HFFc6 (cell line): ENCODE data around the gene FBRSL1. TPM values are rescaled to one million over a fixed set of nuclear protein-coding genes. Genes with fewer than 3 reads are reported as not detected.

Source experiments
- DNase-seq: peaks from one replicate; pipeline ENCODE4 v3.0.0-alpha.2; 2018
- H3K27ac Mint-ChIP-seq: 2 replicates; pipeline ENCODE4 v1.8.0; 2020; ENCODE audit warnings: mild to moderate bottlenecking, mixed read lengths
- H3K27me3 Mint-ChIP-seq: 2 replicates; pipeline ENCODE4 v1.8.0; 2021; ENCODE audit warnings: mild to moderate bottlenecking, moderate library complexity, mixed read lengths; ENCODE audit not compliant: insufficient read depth
- H3K36me3 Mint-ChIP-seq: 2 replicates; pipeline ENCODE4 v1.8.0; 2021; ENCODE audit warnings: low read depth, mixed read lengths
- H3K4me1 Mint-ChIP-seq: 2 replicates; pipeline ENCODE4 v1.8.0; 2020; ENCODE audit warnings: low read depth, mixed read lengths
- H3K4me3 Mint-ChIP-seq: 2 replicates; pipeline ENCODE4 v1.8.0; 2020; ENCODE audit warnings: mild to moderate bottlenecking, moderate library complexity, mixed read lengths
- H3K9me3 Mint-ChIP-seq: 2 replicates; pipeline ENCODE4 v1.8.0; 2020; ENCODE audit warnings: mild to moderate bottlenecking, mixed read lengths
- CTCF ChIP-seq: fragments of 200-600 bp; sonication (generic); IDR thresholded peaks from 2 replicates; pipeline ENCODE4 v1.5.0; 2021; ENCODE audit warnings: antibody characterized with exemption, mild to moderate bottlenecking
- total RNA-seq, 6 experiments: library from RNA; stranded (reverse); fragmentation: NEBNext Ultra II Directional; extraction: Animal tissue kit (Norgen Biotek cat#: 25700); gene quantifications; 2 replicates in 1 of 6; 3 replicates in 5 of 6; pipeline ENCODE4 v1.2.3, GENCODE V29; 2021

The FBRSL1 gene
- total RNA-seq, 6 experiments from 2014 or later = 25.1 to 34.0 (median 30.1) TPM

- Mint-ChIP-seq H3K4me1 (no peaks in the 10 kb centered on the region), H3K4me3 (no peak overlapping the region), H3K36me3 (peaks cover 19% of the 10 kb centered on the region), H3K9me3 (peaks cover 17% of the 10 kb centered on the region), H3K27ac (no peak overlapping the region), H3K27me3 (peaks cover 2% of the 10 kb centered on the region; the same call in 1 of the 2 replicates)
- no peak for TF ChIP-seq CTCF
- DNase-seq = no peak
These were observed 47.1 kb downstream of the FBRSL1 start for GRCh38 chr12:132537049-132537448.

GRCh38 chr12:132537836-132538662 is 48.1 kb downstream of the FBRSL1 start:
- peaks cover 19% of the 10 kb centered on the region for H3K36me3 Mint-ChIP-seq
- TF ChIP-seq CTCF = no peak
- no peak overlapping the region for H3K27ac Mint-ChIP-seq
- peaks cover 2% of the 10 kb centered on the region; the same call in 1 of the 2 replicates for H3K27me3 Mint-ChIP-seq
- no peak overlapping the region for H3K4me3 Mint-ChIP-seq
- no peaks in the 10 kb centered on the region for H3K4me1 Mint-ChIP-seq
- DNase-seq = no peak
- peaks cover 17% of the 10 kb centered on the region for H3K9me3 Mint-ChIP-seq

- Mint-ChIP-seq H3K4me3 (no peak overlapping the region), H3K9me3 (peaks cover 17% of the 10 kb centered on the region), H3K4me1 (no peaks in the 10 kb centered on the region), H3K27ac (no peak overlapping the region), H3K27me3 (peaks cover 1% of the 10 kb centered on the region; the same call in 1 of the 2 replicates), H3K36me3 (peaks cover 16% of the 10 kb centered on the region)
- DNase-seq = no peak
- no peak for TF ChIP-seq CTCF
These were observed 48.7 kb downstream of the FBRSL1 start for GRCh38 chr12:132538663-132538990.

GRCh38 chr12:132539016-132539773 is 49.2 kb downstream of the FBRSL1 start:
- H3K27me3 Mint-ChIP-seq = no peaks in the 10 kb centered on the region; the same call in 1 of the 2 replicates
- no peak for DNase-seq
- no peak overlapping the region for H3K4me3 Mint-ChIP-seq
- peaks cover 16% of the 10 kb centered on the region for H3K36me3 Mint-ChIP-seq
- TF ChIP-seq CTCF = no peak
- H3K9me3 Mint-ChIP-seq = peaks cover 17% of the 10 kb centered on the region
- no peak overlapping the region for H3K27ac Mint-ChIP-seq
- H3K4me1 Mint-ChIP-seq = no peaks in the 10 kb centered on the region

- DNase-seq = no peak
- no peak overlapping the region for H3K27ac Mint-ChIP-seq
- peaks cover 10% of the 10 kb centered on the region for H3K36me3 Mint-ChIP-seq
- H3K4me1 Mint-ChIP-seq = no peaks in the 10 kb centered on the region
- no peak for TF ChIP-seq CTCF
- H3K9me3 Mint-ChIP-seq = peaks cover 12% of the 10 kb centered on the region
- no peak overlapping the region for H3K4me3 Mint-ChIP-seq
- H3K27me3 Mint-ChIP-seq = no peaks in the 10 kb centered on the region; the same call in none of the 2 replicates
These were observed 50.5 kb downstream of the FBRSL1 start for GRCh38 chr12:132540436-132540835.
